Colon (tissue), 2 donors: Measurements from ENCODE around the gene SPAST.
"Not testable (repeated sequence)": the region's sequence is repeated elsewhere in the genome, so short reads cannot be mapped to it uniquely, and the experiment has no call there.

ENCODE experiments used
- FAIRE-seq: peaks from 2 replicates; lab custom pipeline; 2012; peaks lifted over from hg19 to GRCh38; lab: Jason Lieb, UNC
- donor health status: control.
- donor health status: control.

SPAST gene

GRCh38 chr2:32128636-32129035 lies 65.3 kb downstream of the SPAST start:
- FAIRE-seq = no peak

- FAIRE-seq = no peak
These were observed 65.7 kb downstream of the SPAST start for GRCh38 chr2:32129086-32129485.

GRCh38 chr2:32135409-32135808 lies 72.1 kb downstream of the SPAST start:
- no peak for FAIRE-seq

- FAIRE-seq = no peak
These were observed 72.7 kb downstream of the SPAST start for GRCh38 chr2:32136097-32136496.

GRCh38 chr2:32151544-32151943 lies 88.2 kb downstream of the SPAST start:
- FAIRE-seq = not testable (repeated sequence)

- no peak for FAIRE-seq
These were observed 96.3 kb downstream of the SPAST start for GRCh38 chr2:32159678-32160077.

GRCh38 chr2:32161296-32161695 lies 97.9 kb downstream of the SPAST start:
- no peak for FAIRE-seq

GRCh38 chr2:32164254-32164653 lies 100.9 kb downstream of the SPAST start:
- not testable (repeated sequence) for FAIRE-seq

GRCh38 chr2:32165027-32165347 lies 101.6 kb downstream of the SPAST start:
- not testable (repeated sequence) for FAIRE-seq

GRCh38 chr2:32166115-32166574 lies 102.8 kb downstream of the SPAST start:
- FAIRE-seq = no peak

GRCh38 chr2:32168513-32168912 lies 105.2 kb downstream of the SPAST start:
- no peak for FAIRE-seq

GRCh38 chr2:32172870-32173269 lies 109.5 kb downstream of the SPAST start:
- FAIRE-seq = no peak

- FAIRE-seq = no peak
These were observed 119.3 kb downstream of the SPAST start for GRCh38 chr2:32182667-32183066.

- FAIRE-seq = no peak
These were observed 125.7 kb downstream of the SPAST start for GRCh38 chr2:32189011-32189410.

GRCh38 chr2:32192418-32192817 lies 129.1 kb downstream of the SPAST start:
- no peak for FAIRE-seq

- no peak for FAIRE-seq
These were observed 137.5 kb downstream of the SPAST start for GRCh38 chr2:32200814-32201213.

GRCh38 chr2:32203428-32203827 lies 140.1 kb downstream of the SPAST start:
- not testable (repeated sequence) for FAIRE-seq
